GM19035 (cell line): Measurements from ENCODE around the gene YWHAH.
A peak's percentile ranks its signal among the peaks of the same experiment; 100 is the strongest.

Source experiments
- ATAC-seq: cut with Tn5 transposase; IDR thresholded peaks from one replicate; pipeline ENCODE4 v1.9.1; 2021; ENCODE audit not compliant: unreplicated experiment

Gene YWHAH

DNA sequence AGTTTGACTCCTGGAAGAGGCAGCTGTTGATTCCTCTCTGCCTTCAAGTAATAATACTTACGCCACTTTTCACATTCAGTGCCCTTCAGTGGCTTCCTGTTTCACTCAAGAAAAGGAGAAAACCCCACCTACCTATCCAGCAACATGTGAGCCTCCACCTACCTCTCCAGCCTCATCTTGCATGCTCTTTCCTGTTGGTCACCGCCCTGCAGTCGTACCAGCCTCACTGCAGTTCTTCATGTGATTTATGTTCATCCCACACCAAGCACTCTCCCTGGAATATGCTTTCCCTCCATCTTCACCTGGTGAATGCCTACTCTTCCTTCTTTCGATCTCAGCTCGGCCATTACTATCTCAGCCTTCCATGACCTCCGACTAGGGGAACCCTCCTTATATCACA lies 21.8 kb upstream of the YWHAH start:
- ATAC-seq = no peak

DNA sequence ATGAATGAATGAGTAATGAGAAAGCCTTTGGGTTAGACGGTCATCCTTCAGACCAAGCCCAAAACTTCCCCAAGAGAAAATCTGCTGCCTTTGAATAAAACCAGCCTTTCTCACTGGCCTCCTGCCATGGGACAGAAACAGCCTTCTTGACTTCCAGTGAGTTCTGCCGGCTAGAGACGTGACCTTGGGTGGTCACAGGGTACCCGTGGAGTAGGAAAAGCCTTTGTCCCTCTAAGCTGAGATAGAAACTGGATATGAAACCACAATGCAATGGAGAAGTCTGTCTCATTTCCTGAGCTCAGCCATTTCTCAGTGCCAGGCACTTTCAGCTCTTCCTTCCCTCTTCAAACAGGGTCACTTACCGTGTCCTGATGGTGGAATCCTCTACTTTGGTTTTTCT lies 21.2 kb upstream of the YWHAH start:
- ATAC-seq = no peak

DNA sequence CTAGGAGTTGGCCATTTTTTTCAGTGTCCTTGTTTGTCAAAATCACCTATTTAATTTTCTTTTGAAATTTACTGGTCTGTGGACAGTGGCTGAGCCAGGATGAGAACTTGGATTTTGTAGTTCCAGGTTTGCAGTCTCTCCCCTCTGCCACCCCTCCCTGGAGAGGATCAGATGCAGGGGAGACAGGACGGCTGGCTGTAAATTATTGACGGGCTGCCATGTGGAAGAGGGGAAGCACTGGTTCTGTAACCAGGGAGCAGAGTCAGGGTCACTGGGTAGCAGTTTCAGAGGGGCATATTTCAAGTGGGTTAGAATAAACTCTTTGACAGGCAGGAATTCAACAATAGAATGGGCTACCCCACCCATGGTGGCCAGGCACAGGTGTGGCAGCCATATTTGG lies 20.6 kb upstream of the YWHAH start:
- no peak for ATAC-seq

DNA sequence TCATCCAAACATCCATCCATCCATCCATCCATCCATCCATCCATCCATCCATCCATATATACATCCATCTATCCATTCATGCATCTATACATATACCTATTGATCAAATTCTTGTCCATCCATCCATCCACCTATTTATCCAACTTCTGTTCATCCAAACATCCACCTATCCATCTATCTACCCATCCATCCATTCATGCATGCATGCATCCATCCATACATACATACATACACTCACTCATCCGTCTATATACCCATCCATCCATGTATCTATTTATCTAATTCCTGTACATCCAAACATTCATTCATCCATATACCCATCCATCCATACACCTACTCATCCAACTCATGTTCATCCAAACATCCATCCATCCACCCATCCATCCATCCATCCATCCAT lies 19.3 kb upstream of the YWHAH start:
- no peak for ATAC-seq

GRCh38 chr22:31926024-31926423 lies 18.3 kb upstream of the YWHAH start:
- no peak for ATAC-seq

DNA sequence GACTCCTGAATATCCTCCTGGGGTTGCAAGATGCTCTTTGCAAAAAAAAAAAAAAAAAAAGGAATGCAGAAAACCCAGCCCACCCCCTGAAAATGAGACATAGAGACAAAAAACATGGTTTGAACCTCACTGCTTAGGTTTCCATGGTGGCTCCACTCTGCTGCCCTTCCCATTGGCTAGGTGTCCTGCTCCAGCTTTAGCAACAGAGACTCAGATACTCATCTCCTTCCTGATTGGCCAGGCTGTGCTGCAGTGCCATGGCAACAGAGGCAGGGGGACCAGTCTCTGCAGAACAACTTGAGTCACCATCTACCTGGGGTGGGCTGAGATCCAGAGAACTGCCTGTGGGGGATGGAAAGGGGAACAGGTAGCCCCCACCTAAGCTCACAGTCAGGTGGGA lies 17.4 kb upstream of the YWHAH start:
- ATAC-seq = no peak

DNA sequence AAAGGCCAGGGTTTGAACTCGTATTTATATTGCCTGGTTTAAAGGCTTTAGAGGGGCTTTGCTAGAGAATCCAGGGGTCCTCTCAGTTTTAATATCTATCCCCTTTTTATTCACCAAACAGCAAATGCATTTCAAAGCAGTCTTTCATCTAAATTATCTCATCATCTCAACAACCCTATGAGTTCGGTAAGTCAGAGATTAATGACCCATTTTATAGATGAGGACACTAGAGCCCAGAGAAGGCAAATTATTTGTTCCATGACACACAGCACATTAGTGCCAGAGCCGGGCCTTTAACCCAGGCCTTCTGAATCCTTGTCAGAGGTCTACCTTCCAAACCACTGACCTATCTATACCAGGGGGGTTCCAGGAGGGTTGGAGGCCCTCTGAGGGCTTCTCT lies 16.8 kb upstream of the YWHAH start:
- ATAC-seq = no peak

DNA sequence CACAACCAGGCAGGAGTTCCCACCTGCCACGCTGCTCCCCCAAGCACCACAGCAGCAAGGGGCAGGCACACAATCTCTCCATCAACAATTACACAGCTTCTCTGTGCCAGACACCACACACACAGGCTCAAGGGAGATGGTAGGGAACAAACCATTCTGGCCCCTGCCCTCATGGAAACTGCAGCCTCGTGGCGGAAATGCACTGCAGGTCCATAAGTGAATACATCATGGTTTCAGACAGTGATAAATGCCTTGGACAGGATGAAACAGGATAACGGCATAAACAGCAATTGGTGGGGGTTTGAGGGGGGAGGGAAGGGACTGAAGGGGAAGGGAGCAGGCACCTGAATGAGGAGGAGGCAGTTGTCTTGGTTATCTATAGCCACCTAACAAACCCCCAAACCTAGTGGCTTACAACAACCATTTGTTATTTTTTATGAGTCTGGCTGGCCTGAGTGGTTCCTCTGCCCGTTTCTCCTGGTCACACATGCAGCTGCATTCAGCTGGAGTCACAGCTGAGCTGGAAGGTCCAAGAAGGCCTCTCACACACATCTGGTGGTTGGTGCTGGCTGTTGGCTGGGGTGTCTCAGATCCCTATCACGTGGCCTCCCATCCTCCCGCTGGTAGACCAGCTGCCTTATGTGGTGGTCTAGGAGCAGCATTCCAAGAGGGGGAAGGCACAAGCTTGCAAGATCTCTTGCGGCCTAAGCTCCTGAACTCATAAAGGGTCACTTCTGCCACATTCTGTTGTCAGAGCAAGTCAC lies 15.0 kb upstream of the YWHAH start:
- no peak for ATAC-seq

DNA sequence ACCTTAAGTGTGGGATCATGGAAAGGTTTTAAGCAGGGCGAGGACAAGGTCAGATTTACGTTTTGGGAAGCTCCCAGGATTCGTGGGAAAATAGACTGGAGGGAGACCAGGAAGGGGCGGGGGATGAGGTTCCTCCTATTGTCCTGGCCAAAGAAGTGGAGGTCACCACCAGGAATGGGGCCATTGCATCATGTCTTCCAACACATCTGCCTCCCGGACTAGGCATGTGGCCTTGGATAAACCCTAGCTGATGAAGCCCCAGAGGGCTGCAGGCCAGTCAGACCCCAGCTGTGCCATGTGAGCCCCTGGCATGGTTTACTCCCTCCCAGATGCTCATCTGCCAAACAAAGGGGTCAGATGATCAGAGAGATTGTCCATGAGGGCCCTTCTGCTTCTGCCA lies 11.5 kb upstream of the YWHAH start:
- no peak for ATAC-seq

DNA sequence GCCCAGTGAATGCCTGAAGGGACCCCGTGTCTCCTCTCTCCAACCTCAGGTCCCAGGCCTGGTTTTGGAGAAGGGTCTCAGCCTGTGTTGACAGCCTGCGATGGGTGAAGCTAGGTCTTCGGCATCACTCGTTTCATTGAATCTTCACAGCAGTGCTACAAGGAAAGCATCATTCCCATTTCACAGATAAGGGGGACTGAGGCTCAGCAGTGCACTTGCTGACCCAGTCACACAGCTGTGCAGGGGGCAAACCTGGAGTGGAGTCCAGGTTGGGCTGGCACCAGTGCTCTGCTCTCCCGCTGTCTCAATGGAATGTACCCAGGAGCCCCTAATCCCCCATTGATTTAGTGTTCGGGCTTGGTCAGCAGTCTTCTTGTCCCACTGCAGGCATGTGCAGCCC lies 10.9 kb upstream of the YWHAH start:
- ATAC-seq = no peak

DNA sequence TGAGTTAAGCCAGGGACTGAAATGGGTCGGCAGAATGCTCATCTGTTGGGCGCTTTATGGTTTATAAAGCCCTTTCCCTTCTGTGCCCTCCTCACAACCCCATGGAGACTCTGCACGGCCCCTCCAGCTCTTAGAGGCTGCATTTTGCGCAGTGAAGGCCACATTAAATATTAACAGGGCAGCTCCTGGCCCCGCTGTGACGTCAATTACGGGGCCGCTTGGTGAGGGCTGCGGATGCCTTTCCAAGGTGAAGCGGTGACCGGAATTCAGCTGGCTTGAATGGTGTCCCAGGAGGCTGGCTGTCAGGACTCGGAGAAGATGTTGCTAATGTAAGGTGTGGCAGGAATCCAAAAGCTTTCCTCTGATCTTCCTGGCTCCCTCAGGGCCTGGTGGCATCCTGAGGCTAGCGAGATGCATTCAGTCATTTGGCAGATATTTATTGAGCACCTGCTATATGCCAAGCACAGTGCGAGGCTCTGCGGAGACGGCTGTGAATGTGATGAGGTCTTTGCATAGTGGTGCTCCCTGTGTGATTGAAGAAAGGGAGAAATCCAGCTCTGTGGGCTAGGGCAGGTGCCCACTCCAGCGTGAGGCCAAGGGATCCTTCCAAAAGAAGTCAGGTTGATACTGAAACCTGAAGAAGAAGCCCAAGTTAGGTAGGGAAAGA lies 10.4 kb upstream of the YWHAH start:
- ATAC-seq = no peak

- no peak for ATAC-seq
These were observed 8.2 kb upstream of the YWHAH start for GRCh38 chr22:31935961-31936635.

DNA sequence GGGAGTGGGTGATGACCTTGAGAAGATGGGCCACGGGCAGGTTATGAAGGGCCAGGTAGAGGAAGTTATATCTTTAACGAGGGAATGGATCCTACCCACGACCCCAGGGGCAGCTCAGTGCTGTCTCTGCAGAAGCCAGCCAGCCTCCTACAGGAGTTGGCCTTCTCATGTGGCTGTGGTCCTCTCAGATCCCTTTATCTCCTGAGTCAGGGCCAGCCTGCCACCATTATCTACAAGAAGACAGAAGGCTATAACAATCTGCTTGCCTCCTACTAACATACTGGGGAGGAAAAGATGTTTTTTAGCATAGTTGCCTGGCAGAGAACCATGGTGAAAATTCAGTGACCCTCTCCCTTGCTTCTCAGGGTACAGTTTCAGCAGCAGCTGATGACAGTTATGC lies 7.0 kb upstream of the YWHAH start:
- ATAC-seq = no peak

DNA sequence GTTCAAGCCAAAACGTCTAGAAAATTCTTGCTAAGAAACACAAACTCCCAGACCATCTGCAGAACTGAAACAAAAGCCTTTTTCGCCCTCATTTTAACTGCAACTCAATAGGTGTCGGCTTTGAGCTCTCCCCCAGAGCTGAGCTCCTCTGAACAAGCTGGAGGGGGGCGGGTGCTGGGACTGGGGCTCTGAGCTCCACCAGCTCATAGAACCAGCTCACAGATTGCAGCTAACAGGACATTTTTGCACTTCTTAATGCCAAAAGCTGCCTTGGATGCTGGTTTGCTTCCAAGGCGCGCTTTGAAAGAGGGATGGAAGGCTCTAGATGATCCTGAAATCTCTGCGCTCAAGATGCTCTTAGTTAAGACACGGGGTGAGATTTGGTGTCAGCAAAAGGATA lies 6.0 kb upstream of the YWHAH start:
- no peak for ATAC-seq

DNA sequence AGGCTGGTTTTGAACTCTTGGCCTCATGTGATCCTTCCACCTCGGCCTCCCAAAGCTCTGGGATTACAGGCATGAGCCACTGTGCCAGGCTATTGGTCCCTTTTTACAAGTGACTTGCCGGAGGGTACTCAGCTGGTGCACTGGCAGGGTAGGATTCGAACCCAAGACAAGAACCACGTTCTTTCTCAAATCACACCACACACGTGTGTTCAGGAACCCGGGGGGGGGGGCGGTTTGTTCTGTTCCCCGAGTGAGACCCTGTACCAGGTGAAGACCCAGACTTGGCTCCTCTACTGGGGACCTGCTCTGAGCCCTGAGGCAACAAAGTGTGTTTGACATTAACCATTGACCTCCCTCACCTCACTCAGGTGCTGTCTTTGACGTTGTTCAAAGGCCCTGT lies 3.8 kb upstream of the YWHAH start:
- ATAC-seq = no peak

GRCh38 chr22:31942091-31942490 lies 2.2 kb upstream of the YWHAH start:
- ATAC-seq = no peak

- ATAC-seq = no peak
These were observed 943 bp upstream of the YWHAH start for GRCh38 chr22:31943206-31943977.

DNA sequence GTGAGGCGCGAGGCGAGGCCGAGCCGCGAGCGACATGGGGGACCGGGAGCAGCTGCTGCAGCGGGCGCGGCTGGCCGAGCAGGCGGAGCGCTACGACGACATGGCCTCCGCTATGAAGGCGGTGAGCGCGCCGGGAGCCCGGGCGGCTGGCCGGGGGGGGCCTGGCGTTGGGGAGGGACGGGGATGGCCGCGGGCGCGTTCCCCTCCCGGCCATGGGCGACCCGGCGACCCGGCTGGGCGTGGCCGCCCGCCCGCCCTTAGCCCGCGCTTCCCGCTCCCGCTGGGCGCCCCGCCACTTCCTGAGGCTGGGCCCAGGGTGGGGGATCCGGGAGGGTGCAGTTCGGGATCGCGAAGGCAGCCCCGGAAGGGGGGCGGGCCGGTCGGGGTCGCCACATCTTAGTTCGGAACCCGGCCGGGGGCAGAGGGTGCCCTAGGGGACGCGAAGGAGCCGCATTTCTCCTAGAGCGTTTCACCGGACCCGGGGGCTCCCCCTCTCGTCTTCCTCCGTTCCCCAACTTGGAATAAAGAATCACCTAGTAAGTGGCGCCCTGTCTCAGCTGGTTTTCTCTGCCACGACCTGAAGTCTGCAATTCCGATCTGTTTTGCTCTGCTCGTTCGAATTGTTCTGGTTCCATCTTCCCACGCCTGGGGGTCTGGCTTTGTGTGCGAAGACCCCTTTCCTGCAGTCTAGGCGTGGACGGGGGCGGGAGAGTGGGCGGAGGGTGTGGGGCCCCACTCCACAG lies 536 bp downstream of the YWHAH start:
- peak; percentile 25 for ATAC-seq

GRCh38 chr22:31945443-31945855 lies 1.1 kb downstream of the YWHAH start:
- no peak for ATAC-seq

GRCh38 chr22:31945971-31946680 lies 1.8 kb downstream of the YWHAH start:
- no peak for ATAC-seq
